GM23338 (cell line): ENCODE data around the gene ANXA6.
A peak's percentile ranks its signal among the peaks of the same experiment; 100 is the strongest.

Source experiments
- CTCF ChIP-seq, 2 experiments: fragments of 200-600 bp in 1 of 2; sonication (generic) in 1 of 2; conservative IDR thresholded peaks; 2 replicates each; pipeline versions ENCODE4 v1.5.1 to v1.6.1; 2016 to 2017; ENCODE audit warnings: antibody characterized with exemption in 2 of 2, low read depth in 2 of 2, mild to moderate bottlenecking in 2 of 2, moderate library complexity in 1 of 2
- EZH2phosphoT487 ChIP-seq: fragments of 200-600 bp; sonication (generic); IDR thresholded peaks from one replicate; pipeline ENCODE4 v1.8.1; 2018; ENCODE audit warnings: antibody characterized with exemption; ENCODE audit not compliant: unreplicated experiment
- JUNB ChIP-seq: IDR thresholded peaks from one replicate; pipeline ENCODE4 v1.6.1; 2016; ENCODE audit warnings: antibody characterized with exemption; ENCODE audit not compliant: unreplicated experiment
- POLR2AphosphoS5 ChIP-seq: IDR thresholded peaks from 2 replicates; pipeline ENCODE4 v1.6.1; 2016; ENCODE audit warnings: antibody characterized with exemption, low read depth
- REST ChIP-seq: IDR thresholded peaks from one replicate; pipeline ENCODE4 v1.6.1; 2018; ENCODE audit warnings: antibody characterized with exemption; ENCODE audit not compliant: unreplicated experiment
- ZNF331 ChIP-seq: fragments of 250-450 bp; sonication (Bioruptor Pico); IDR thresholded peaks from 2 replicates; pipeline ENCODE4 v1.5.0; 2020; ENCODE audit warnings: low read depth, mild to moderate bottlenecking, moderate library complexity

DNA sequence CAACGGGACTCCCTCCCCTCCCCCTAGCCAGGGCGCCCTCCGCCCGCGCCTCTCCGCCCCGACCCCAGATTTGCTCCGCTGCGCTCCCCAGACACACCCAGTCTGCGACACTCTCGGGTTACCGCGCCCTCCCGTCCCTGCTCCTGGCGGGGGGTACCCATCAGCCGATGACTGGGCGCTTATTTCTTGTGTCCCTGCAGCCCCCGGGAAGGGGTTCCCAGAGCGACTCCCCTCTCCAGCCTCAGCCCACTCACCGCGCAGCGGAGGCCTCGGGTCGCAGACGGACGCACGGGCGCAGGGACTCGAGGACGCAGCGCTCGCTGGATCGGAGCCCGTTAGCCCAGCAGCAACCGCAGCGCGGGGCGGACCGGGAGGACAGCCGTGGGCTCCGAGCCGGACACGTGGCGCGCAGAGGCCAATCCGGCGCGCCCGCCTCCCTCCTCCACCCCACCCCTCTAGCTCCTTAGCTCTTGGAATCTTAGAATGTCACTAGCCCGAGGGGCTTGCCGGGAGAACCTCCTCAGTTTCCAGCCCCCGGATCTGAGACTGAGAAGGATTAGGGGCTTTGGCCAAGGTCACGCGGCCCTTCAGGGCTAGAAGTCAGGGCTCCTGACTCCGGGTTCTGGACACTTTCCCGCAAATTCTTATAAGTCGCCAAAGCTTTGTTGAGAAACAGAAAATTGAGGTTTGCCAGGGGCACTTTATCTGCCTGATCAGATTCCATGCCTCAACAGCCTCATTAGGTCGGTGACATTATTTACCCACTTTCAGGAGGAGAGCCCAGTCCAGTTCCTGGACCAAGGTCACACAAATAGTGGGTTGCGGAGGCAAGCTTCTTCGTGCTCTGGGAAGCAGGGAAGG is at the start of gene ANXA6:
- TF ChIP-seq CTCF (conservative IDR thresholded peaks at IDR 0.05; ENCODE audit: low read depth in 2 of 2) (no peak), ZNF331 (CRISPR knock-in tag) (no peak), REST (no peak), POLR2AphosphoS5 (peak; percentile 78), JUNB (no peak), EZH2phosphoT487 (no peak)
